HG03432 (cell line): Measurements from ENCODE around the gene ISYNA1.
A peak's percentile ranks its signal among the peaks of the same experiment; 100 is the strongest.
"Not testable (repeated sequence)": the region's sequence is repeated elsewhere in the genome, so short reads cannot be mapped to it uniquely, and the experiment has no call there.

Source experiments
- ATAC-seq: cut with Tn5 transposase; IDR thresholded peaks from one replicate; pipeline ENCODE4 v1.9.1; 2021; ENCODE audit warnings: mild to moderate bottlenecking, moderate library complexity; ENCODE audit not compliant: unreplicated experiment

Gene ISYNA1

GRCh38 chr19:18421371-18421959 lies 16.5 kb downstream of the ISYNA1 start:
- ATAC-seq = no peak

- ATAC-seq = no peak
Measured at GRCh38 chr19:18420930-18421329, 17.0 kb downstream of the ISYNA1 start.

- peak; percentile 13 for ATAC-seq
Measured at GRCh38 chr19:18419699-18420460, 18.1 kb downstream of the ISYNA1 start.

DNA sequence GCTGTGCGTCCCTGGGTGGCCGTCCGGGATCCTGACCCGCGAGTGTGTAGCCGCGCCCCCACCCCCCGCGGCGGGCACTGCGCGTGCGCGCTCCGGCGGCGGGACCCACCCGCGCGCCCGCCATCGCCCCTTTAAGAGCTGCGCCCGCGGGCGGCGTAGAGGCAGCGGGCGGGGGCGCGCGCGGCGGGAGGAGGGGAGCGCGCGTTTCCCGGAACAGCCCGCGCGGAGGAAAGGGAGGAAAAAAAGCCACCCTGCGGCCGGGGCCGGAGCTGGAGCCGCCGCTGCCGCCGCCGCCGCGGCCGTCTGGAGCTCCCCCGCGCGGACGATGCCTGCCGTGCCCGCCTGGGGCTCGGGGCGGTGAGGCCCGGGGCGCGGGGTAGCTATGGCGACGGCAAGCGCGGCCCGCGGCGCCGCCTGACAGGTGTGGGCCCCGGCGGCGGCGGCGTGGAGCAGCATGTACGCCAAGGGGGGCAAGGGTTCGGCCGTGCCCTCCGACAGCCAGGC lies 18.7 kb downstream of the ISYNA1 start, which contains the start of gene SSBP4:
Gene SSBP4, plus strand, starts transcription at position 204 of the 504 bp plus-strand sequence. Its CDS starts 251 bp downstream, at position 455.
- ATAC-seq = peak; percentile 40

DNA sequence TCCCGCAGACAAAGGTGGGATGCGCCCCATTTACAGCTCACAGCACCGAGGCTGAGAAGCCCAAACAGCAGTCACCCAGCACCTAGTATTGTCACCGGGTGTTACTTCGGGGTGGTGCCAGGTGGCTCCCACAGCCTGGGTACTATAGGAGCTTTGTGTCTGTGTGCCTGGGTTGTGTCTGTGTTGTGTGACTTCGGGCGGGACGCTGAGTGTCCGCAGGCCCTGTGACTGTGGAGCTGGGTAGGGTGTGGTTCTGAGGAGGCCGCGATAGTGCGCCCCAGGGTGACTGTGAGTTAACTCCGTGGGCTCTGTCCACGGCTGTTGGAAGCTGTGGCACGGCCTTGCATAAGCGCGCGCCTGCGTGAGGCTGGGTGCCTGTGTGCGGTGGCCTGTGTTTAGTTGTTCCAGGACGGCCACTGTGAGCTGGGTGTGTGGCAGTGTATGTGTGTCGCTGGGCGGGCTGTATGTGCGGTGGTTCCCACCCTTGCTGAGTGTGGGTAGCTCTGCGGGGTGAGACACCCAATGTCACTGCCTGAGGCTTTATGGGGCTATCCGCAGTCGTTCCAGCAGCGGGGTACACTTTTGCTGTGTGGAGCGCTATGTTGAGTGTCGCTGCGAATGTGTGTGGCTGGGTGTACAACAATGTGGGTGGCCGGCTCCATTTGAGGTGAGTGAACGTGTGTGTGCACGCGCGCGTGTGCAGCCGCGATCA lies 19.3 kb downstream of the ISYNA1 start:
- peak; percentile 1 for ATAC-seq

- ATAC-seq = no peak
Measured at GRCh38 chr19:18418029-18418482, 19.9 kb downstream of the ISYNA1 start.

DNA sequence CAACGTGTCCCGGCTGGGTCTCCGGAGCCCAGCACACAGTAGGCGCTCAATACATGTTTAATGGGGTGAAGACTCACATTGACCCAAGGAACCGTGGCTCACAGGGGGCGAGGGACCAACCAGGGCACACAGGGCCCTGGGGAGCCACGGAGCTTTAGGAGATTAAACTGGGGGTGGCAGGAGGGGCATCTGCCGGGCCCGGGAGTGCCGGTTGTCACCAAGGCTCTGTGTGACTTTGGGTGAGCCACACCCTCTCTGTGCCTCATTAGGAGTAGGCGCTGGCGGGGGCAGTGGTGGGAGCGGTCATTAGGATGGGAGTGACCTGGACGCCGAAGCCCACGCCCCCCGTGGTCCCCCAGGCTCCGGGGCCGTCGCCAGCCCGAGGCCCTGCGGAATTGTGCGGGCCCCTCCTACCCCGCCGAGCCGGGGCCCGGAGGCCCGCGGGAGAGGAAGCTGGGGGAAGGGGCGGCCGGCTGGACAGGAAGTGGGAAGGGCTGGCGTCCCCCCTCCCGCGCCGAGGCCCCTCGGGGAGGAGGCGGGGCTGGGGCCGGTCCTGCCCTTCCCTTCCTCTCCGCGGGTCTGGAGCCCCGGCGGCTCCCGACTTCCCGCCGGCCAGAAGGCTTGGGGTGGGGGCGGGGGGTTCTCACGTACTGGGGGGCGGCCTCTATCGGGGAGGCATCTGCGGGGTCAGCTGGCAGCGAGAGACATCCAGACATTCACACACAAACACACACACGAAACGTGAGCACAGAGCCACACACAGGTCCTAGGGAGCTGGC lies 20.5 kb downstream of the ISYNA1 start:
- ATAC-seq = no peak

DNA sequence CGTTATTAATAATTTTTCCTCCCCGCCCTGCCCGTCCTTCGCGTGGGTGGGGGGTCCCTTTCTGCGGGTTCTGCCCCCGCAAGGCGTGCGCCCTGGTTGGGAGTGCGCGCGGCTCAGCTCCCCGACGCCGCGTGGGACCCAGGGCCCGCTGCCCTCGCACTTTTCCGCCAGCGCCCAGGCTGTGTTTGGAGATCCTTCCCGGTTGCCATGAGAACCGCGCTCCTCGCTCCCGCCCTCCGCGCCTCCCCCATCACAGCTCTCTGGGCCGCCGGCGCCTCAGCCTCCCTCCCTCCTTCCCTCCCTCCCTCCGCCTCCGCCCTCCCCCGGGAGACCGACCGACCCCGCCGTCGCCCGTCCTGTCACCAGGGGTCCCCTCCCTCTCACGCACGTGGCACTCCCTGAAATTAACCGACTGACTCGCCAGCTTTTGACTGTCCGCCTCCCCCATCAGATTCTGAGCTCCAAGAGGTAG lies 21.1 kb downstream of the ISYNA1 start:
- no peak for ATAC-seq

DNA sequence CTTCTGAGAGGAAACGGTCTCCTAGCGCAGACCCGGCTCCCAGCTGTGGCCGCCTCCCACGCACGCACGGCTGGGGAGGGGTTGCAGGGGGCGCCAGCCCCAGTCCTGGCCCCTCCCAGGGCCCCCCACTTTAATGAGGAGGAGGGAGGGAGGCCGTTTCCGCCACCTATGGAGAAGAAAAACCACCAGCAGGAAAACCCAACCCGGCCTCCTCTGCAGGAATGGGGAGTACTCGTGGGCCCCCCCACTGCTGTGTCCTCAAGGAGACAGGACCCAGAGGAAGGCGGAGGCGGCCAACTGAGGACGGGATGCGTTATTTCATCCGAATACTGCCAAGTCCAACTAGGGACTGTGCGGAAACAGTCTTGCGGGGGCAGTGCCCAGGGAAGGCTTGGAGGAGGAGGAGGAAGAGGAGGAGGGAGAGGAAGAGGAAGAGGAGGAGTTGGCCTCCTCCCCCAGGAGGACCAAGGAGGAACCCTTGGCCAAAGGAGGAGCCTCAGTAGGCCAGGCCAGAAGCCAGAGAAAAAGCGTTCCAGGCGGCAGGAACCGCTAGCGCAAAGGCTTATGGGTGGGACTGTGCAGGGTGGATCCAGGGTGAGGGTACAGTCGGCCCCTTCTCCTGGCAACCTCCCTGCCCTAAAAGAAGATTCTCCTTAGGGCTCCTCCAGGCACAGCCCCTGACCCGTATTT lies 22.6 kb downstream of the ISYNA1 start:
- ATAC-seq = no peak

- no peak for ATAC-seq
Measured at GRCh38 chr19:18414504-18415177, 23.3 kb downstream of the ISYNA1 start.

DNA sequence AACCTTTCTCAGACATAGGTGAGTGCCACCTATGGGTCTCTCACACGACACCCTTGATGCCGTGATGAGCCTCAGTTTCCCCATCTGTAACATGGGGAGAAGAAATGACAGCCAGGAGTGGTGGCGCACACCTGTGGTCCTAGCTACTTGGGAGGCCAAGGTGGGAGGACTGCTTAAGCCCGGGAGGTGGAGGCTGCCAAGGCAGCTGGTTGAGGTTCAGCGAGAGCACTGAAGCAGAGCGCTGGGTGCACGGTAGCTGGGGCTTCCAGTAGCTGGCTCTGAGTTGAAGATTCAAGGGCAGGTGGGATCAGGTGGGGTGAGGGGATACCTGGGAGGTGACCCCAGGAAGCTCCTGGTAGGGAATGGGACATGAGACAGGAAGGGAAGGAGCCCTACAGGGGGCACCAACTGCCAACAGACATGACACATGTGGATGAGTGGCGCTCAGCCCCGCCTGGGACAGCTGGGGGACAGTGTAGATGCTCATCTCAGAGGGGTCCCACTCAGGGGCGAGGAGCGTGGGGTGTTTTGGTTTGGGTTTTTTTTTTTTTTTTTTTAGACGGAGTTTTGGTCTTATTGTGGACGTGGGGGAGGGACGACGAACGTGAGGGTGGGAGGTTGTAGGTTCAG lies 25.2 kb downstream of the ISYNA1 start:
- no peak for ATAC-seq

DNA sequence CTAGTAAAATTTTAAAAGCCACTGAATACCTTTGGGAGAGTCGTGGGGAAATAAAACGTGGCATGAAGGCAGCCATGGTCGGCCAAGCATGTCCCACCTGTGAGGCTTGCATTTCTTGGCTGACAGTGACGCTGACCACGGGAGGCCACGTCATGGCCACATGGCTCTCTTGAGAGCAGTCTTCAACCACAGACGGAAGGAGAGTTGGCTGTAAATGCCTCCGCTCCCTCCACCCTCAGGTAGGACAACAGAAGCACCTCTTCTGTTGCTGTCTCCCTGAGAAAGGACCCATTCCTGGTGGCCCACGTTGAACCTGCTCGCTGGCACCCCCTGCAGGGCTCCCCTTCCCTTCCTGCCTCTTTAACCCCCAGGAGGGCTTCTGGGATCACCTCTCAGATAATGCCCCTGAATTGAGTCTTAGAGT lies 29.9 kb downstream of the ISYNA1 start:
- peak; percentile 67 for ATAC-seq

- ATAC-seq = no peak
Measured at GRCh38 chr19:18406749-18407148, 31.2 kb downstream of the ISYNA1 start.

GRCh38 chr19:18405754-18406153 lies 32.2 kb downstream of the ISYNA1 start:
- ATAC-seq = not testable (repeated sequence)

GRCh38 chr19:18402455-18403248 lies 35.3 kb downstream of the ISYNA1 start:
- ATAC-seq = not testable (repeated sequence)

DNA sequence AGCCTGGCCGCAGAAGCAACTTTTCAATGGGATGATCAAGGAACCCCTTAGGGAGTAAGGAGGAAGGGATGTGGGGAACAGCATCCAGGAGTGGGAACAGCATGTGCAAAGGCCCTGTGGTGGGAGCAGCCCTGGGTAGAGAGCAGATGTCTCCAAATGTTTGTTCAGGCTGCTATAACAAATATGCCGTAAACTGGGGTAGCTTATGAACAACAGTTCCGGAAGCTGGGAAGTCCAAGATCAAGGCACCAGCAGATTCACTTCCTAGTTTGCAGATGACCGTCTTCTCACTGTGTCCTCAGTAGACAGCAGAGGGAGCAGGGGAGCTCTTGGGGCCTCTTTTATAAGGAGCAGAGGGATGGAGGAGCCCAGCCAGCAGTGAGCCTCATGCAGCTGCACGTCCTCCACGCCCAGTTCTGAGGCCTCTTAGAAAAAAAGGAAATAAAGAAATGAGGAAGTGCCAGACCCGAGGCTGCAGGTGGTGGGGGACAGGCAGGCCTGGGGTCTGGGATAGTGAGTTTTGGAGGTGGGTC lies 36.3 kb downstream of the ISYNA1 start:
- ATAC-seq = no peak

DNA sequence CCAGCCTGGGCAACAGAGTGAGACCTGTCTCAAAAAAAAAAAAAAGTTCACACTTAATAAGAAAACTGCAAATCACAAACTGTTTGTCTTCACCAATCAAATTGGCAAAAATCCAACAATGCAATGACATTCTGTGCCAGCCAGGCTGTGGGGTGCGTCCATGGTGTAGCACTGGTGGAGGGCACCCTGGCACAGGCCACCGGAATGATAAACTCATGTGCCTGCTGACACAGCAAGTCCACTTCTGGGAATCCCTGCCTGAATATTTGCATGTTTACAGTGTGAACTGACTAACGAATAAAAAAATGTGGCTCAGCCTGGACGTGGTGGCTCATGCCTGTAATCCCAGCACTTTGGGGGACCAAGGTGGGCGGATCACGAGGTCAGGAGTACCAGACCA lies 38.9 kb downstream of the ISYNA1 start:
- ATAC-seq = no peak
